HG03342 (cell line): Measurements from ENCODE around the gene NOC4L.

Source experiments
- ATAC-seq: cut with Tn5 transposase; IDR thresholded peaks from one replicate; pipeline ENCODE4 v1.9.1; 2021; ENCODE audit warnings: mild to moderate bottlenecking, moderate library complexity; ENCODE audit not compliant: unreplicated experiment

Gene NOC4L

DNA sequence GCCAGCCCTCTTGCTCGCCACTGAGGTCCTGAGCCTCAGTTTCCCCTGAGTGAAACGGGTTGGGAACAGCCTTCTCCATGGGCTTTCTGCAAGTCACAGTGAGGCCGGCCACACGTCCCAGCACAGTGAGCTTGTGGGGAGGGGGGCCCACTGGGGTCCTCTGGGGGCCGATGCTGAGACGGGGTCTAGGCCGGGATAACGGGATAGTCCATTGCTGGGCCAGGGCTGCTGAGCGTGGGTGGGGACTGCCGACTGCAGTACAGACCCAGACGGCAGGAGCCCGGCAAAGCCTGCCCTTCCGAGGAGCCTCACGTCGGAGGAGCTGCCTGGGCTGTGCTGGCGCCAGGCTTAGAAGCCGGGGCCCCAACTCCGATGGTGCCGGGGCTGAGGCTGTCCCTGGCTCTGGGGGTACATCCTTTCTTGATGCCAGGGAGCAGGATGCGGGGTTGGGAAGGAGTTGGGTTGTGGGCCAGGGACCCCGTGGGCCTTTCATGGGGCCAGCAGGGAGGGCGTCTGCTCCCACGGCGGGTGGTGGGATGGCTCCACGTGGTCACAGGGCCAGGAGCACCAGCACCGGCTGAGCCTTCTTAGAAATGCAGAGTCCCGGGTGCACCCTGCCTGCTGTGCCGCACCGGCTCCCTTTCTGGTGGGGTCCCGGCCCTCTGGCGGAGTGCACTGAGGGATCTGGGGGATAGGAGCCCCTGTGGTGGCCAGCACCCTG, 24.2 kb downstream of the NOC4L start:
- no peak for ATAC-seq

GRCh38 chr12:132169376-132169775, 25.1 kb downstream of the NOC4L start:
- ATAC-seq = no peak

GRCh38 chr12:132170094-132170636, 25.9 kb downstream of the NOC4L start:
- ATAC-seq = no peak

DNA sequence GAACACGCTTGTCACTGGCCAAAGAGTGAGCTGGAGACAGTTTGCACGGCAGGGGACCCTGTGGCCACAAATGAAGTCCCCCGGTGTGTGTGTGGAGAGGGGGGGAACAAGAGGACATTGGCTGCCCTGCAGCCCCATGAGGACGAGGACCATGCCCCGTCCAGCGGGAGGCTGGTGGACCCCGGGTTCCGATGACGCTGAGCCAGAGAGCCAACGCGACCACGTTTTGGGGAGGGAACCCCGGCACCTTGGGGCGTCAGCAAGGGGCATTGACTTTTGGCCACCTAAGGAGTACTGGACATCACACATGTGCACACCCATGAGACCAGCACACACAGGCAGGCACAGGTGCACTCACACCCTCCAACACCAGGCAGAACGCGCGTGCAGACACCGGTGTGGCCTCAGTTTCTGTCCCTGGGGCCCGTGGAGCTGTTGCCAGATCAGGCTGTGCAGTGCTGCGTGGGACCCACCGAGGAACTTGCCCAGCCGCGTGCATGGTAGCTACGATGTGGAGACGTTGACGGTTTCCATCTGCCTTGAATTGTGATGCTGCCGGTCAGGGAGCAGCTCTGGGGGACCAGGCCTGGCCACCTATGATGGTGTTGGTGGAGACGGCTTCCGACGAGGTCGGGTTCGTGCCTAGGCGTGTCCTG, 26.5 kb downstream of the NOC4L start:
- no peak for ATAC-seq

GRCh38 chr12:132171293-132171967, 27.2 kb downstream of the NOC4L start:
- ATAC-seq = no peak

DNA sequence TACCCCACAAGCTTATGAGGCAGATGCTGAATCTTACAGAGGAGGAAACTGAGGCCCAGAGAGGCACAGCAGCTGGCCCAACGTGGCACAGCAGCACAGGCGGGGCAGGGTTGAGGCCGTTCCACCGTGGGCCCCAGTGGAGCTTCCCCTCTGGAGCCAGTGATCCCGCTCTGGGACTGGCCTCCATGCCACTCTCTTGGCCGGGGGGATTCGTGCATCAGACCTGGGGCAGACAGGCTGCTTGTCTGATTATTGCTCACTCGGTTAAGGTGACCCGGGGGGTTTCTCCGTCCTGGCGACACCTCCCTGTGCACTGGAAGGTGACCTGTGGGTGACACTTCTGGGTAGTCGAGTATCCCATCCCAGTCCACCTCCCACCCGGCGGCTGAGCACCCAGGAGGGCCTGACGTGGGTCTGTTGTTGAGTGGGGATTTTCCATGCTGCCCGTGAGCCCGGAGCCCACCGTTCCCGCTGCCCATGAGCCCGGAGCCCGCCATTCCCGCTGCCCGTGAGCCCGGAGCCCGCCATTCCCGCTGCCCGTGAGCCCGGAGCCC, 27.8 kb downstream of the NOC4L start:
- no peak for ATAC-seq

DNA sequence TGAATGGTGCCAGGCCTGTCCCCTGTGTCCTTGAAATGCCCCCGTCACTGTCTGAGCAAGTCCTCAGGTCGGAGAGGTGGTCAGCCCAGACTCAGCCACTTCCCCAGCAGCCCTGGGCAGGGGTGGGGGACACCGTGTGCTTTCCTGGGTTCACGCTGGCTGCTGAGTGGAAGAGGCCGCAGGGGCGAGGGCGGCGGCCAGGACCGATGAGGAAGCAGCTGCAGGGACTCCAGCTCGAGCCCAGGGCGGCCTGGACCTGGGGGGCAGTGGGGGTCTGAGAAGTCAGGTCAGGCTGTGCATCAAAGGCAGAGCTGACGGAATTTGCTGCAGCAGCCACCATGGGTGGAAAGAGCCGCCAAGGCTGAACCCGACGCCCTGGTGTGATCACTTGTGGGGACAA, 28.4 kb downstream of the NOC4L start:
- no peak for ATAC-seq

GRCh38 chr12:132173135-132174014, 29.1 kb downstream of the NOC4L start:
- no peak for ATAC-seq

DNA sequence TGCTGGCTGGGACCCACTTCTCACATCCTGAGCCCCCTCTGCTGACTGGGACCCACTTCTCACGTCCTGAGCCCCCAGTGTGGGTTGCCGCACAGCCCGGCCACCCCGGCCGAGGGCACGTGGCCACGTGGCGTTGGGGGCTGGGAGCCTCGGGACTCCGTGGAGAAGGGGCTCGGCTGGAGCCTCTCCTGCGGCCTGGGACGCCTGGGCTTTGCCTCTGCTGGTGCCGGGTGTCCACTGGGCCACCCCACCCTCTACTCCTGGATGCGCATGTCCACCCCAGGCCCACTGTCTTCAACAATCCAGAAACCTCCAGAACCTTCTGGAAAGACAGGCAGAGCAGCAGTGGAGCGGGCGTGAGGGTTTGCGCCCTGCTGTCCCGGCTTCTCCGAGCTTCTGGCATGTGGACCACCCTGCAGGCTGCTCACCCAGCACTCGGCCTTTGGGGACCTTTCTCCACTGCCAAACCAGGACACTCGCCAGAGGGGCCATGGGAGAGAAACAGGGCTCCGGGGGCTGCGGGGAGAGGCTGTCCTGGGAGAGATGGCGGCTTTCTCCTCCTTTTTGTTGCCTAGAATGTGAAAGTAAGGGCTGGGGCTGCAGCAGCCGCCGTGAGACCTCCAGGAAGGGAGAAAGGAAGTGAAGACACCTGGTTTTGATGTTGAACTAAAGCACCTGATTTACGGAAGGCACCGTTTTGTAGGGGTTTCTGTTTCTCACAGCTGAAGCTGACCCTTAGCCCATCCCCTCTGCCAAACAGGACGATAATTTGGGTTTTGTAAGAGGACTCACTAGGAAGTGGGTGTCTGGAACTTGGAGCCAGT, 30.0 kb downstream of the NOC4L start:
- no peak for ATAC-seq

DNA sequence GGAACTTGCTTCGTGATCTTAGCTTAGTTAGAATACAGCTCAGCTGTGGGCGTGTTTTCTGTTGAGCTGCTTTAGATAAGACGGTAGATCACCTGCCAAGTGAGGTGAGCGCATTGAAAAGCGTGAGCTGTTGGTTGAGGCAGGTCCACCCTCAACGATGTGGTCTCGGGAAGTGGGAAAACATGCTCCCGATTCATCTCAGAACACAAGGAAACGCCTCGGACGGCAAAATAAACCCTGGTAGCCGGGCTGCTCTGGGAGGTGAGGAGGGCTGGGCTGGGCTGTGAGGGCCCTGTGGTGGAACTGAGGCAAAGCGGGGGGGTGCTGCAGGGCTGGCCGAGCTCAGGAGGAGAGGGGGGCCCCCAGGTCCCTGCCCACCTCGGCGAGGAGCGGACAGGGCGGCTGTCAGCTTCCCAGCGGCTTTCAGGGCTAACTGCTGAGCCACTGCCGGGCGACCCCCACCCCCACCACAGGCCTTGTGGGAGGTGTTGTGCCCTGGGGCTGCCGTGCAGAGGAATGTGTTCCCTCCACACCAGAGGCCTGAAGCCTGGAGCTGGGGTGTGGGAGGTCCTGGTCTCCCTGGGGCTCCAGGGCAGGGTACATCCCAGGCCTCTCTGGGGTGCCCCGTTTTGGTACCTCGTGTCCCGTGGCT, 30.7 kb downstream of the NOC4L start:
- ATAC-seq = no peak

- no peak for ATAC-seq
Measured at GRCh38 chr12:132175496-132176384, 31.5 kb downstream of the NOC4L start.

DNA sequence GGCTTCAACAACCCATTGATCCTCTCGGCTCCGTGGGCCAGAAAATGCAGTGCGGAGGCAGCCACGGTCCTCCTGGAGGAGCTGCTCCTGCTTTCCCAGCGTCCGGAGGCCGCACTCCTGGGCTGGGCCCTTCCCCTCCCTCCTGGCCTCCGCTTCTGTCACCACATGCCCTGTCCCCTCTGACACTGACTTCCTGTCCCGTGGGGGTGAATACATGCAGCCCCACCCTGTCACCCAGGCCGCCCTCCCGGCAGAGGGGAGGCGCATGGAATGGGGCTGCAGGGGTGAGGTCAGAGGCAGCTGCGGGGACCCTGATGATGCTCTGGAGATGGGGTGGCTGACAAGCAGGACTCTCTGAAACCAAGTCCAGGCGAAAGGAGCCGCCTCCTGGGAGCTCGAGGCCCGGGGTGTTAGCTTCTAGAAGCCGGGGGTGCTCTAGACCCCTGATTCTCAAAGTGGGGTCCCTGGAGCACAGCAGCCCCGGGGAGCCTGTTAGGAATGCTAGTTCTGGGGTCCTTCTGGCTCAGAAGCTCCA, 32.2 kb downstream of the NOC4L start:
- no peak for ATAC-seq

- ATAC-seq = no peak
Measured at GRCh38 chr12:132176920-132177551, 32.8 kb downstream of the NOC4L start.

- no peak for ATAC-seq
Measured at GRCh38 chr12:132178316-132178715, 34.1 kb downstream of the NOC4L start.

DNA sequence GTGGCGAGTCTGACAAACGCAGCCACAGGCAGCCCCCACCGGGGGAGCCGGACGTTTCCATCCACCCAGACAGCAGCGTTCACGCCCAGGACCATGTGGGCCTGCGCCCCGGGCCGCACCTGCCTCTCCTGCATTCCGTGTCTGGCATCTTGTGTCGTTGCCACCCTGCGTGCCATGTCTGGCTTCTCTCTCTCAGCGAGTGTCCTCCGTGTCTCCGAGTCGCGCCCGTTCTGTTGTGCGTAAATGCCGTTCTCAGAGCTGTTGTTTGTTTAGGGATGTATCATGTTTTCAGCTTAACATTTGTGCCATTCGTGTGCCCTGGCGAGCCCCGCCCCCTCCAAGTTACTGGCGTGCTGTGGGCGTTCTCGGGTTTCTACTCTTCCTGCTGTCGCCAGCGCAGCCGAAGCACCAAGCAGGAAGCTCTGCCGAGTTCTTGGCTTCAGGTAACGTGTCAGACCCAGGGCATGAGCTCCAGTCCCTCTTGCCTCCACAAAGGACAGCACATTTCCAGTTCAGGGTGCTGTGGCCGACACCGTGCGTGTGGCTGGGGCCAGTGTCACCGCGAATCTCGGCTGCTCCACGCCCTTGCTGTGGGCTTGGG, 34.6 kb downstream of the NOC4L start:
- no peak for ATAC-seq

DNA sequence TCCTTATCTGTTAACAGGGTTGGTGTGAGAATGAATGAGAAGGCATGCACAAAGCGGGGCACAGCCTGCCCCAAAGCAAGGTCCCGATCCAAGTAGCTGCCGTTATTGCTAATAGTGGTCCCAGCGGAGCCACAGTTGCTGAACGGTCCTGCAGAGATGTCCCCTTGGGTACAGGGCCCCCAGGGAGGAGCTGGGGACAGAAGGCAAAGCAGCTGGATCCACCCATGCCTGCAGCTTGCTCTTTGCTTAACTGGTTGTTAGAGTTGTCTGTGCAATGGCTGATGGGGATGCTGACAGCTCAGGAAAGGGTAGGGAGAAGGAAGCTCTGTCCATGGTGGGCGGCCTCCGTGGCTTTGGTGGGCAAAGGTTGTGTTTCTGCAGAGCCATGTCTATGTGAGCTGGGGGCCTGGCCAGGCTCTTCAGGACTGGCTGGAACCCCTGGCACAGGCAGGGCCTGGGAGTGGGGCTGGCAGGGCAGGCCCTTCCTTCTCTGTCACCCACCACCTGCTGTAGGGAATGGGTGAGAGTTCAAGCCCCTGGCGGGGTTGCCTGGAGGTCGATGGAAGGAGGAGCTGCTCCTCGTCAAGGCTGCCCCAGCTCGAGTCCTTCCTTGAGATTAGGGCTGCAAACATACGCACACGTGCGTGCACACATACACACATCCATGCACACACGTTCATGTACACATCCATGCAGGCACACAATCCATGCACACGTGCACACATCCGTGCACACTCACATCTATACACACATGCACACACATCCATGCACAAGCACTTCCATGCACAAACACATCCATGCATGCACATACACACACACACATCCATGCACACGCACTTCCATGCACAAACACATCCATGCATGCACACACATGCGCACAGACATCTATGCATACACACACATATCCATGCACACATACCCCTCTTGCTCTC, 35.4 kb downstream of the NOC4L start:
- ATAC-seq = no peak
